H1 (cell line): ENCODE measurements around the gene ACER3. TPM values are rescaled to one million over a fixed set of nuclear protein-coding genes. Genes with fewer than 3 reads are reported as not detected.

Experiments
- CTCF ChIA-PET: fragments of 300-600 bp; sonication (Branson Sonifier 250); formaldehyde crosslinking; loops from one replicate; lab custom pipeline; 2021; ENCODE audit not compliant: partially characterized antibody; lab: Charles Lee
- POLR2A ChIA-PET: fragments of 300-600 bp; sonication (Branson Sonifier 250); formaldehyde crosslinking; loops from one replicate; lab custom pipeline; 2021; ENCODE audit warnings: inconsistent platforms; ENCODE audit not compliant: partially characterized antibody; lab: Charles Lee
- DNase-seq, 2 experiments: peaks; one replicate each; pipeline versions ENCODE4 v3.0.0 to v3.0.0-alpha.2; 2010 to 2022; ENCODE audit warnings: low spot score in 2 of 2, low read depth in 1 of 2, mixed read lengths in 1 of 2
- FAIRE-seq: peaks from 2 replicates; lab custom pipeline; 2011; peaks lifted over from hg19 to GRCh38; lab: Jason Lieb, UNC
- H2AFZ ChIP-seq: 2 replicates; pipeline ENCODE4 v1.8.1; 2012; ENCODE audit warnings: low read length, inconsistent platforms
- H2AK5ac ChIP-seq: 2 replicates; pipeline ENCODE4 v1.6.1; 2013; ENCODE audit warnings: low read depth, low read length
- H2BK120ac ChIP-seq: replicated peaks from 2 replicates; pipeline ENCODE3; 2013; ENCODE audit warnings: low read depth, low read length, inconsistent platforms
- H2BK12ac ChIP-seq: 2 replicates; pipeline ENCODE4 v1.6.1; 2013; ENCODE audit warnings: low read depth, low read length
- H2BK15ac ChIP-seq: 2 replicates; pipeline ENCODE4 v1.6.1; 2013; ENCODE audit warnings: low read length
- H2BK20ac ChIP-seq: 2 replicates; pipeline ENCODE4 v1.6.1; 2013; ENCODE audit warnings: low read length
- H2BK5ac ChIP-seq: 2 replicates; pipeline ENCODE4 v1.6.1; 2013; ENCODE audit warnings: low read depth, low read length
- H3K14ac ChIP-seq: 2 replicates; pipeline ENCODE4 v1.6.1; 2013; ENCODE audit warnings: inconsistent platforms; ENCODE audit not compliant: insufficient read length
- H3K18ac ChIP-seq: 2 replicates; pipeline ENCODE4 v1.6.1; 2013; ENCODE audit warnings: low read length; ENCODE audit errors: extremely low read depth
- H3K23ac ChIP-seq: 2 replicates; pipeline ENCODE4 v1.6.1; 2013; ENCODE audit warnings: inconsistent platforms; ENCODE audit not compliant: insufficient read length
- H3K23me2 ChIP-seq: 2 replicates; pipeline ENCODE4 v1.6.1; 2013; ENCODE audit warnings: low read depth, low read length
- H3K27ac ChIP-seq: 2 replicates; pipeline ENCODE4 v1.6.1; 2011; ENCODE audit warnings: low read depth, low read length, inconsistent platforms
- H3K27me3 ChIP-seq, 4 experiments: replicated peaks in 1 of 4; 1 replicate in 1 of 4; 2 replicates in 3 of 4; pipeline versions ENCODE4 v1.6.1 to v1.8.1; 2011 to 2013; ENCODE audit warnings: low read length in 3 of 4, mild to moderate bottlenecking in 3 of 4, inconsistent platforms in 2 of 4, mixed read lengths in 2 of 4, moderate library complexity in 1 of 4; ENCODE audit not compliant: control insufficient read depth in 3 of 4, insufficient read depth in 3 of 4; ENCODE audit errors: extremely low read depth in 1 of 4
- H3K36me3 ChIP-seq, 4 experiments: 2 replicates each; pipeline versions ENCODE4 v1.6.1 to v1.8.1; 2011 to 2013; ENCODE audit warnings: mild to moderate bottlenecking in 4 of 4, low read length in 3 of 4, moderate library complexity in 2 of 4, control low read depth in 1 of 4, inconsistent platforms in 1 of 4; ENCODE audit not compliant: insufficient read depth in 4 of 4, control insufficient read depth in 2 of 4
- H3K4ac ChIP-seq: replicated peaks from 2 replicates; pipeline ENCODE3; 2013; ENCODE audit warnings: low read length, low read depth, mixed read lengths, inconsistent platforms; ENCODE audit not compliant: insufficient read length
- H3K4me1 ChIP-seq, 4 experiments: replicated peaks in 1 of 4; 1 replicate in 1 of 4; 2 replicates in 3 of 4; pipeline versions ENCODE4 v1.6.1 to v1.8.1; 2011 to 2013; ENCODE audit warnings: low read length in 3 of 4, inconsistent platforms in 2 of 4, mixed read lengths in 1 of 4; ENCODE audit not compliant: insufficient read depth in 4 of 4, control insufficient read depth in 3 of 4
- H3K4me2 ChIP-seq, 2 experiments: 2 replicates each; pipeline versions ENCODE4 v1.6.1 to v1.8.1; 2011 to 2013; ENCODE audit warnings: low read depth in 2 of 2, low read length in 2 of 2, control low read depth in 1 of 2, inconsistent platforms in 1 of 2, mild to moderate bottlenecking in 1 of 2; ENCODE audit not compliant: insufficient read depth in 1 of 2
- H3K4me3 ChIP-seq, 4 experiments: fragments of 200-600, 300-600 bp in 1 of 4; sonication (generic), shearing (Covaris generic), sonication (Bioruptor Twin) in 1 of 4; 2 replicates each; pipeline versions ENCODE4 v1.5.1 to v1.8.1; 2011 to 2016; ENCODE audit warnings: low read length in 4 of 4, low read depth in 3 of 4, control low read depth in 2 of 4, inconsistent platforms in 2 of 4, mild to moderate bottlenecking in 2 of 4, mixed read lengths in 1 of 4, moderate library complexity in 1 of 4; ENCODE audit not compliant: insufficient read depth in 2 of 4; ENCODE audit errors: extremely low read depth in 1 of 4
- H3K56ac ChIP-seq: replicated peaks from 2 replicates; pipeline ENCODE3; 2013; ENCODE audit warnings: low read depth, mild to moderate bottlenecking, mixed read lengths, low read length, inconsistent platforms; ENCODE audit not compliant: insufficient read length
- H3K79me1 ChIP-seq: 2 replicates; pipeline ENCODE4 v1.6.1; 2013; ENCODE audit warnings: low read depth, low read length, control low read depth
- H3K79me2 ChIP-seq, 2 experiments: 2 replicates each; pipeline versions ENCODE4 v1.6.1 to v1.8.1; 2012 to 2013; ENCODE audit warnings: low read length in 2 of 2, mild to moderate bottlenecking in 2 of 2, inconsistent platforms in 1 of 2; ENCODE audit not compliant: insufficient read depth in 2 of 2, control insufficient read depth in 1 of 2
- H3K9ac ChIP-seq, 4 experiments: replicated peaks in 1 of 4; 1 replicate in 1 of 4; 2 replicates in 3 of 4; pipeline versions ENCODE4 v1.6.1 to v1.8.1; 2011 to 2013; ENCODE audit warnings: low read depth in 3 of 4, low read length in 3 of 4, control low read depth in 2 of 4, mild to moderate bottlenecking in 2 of 4, moderate library complexity in 2 of 4, inconsistent platforms in 1 of 4; ENCODE audit errors: extremely low read depth in 1 of 4
- H3K9me3 ChIP-seq, 2 experiments: 2 replicates each; pipeline versions ENCODE4 v1.6.1 to v1.8.1; 2012 to 2013; ENCODE audit warnings: mild to moderate bottlenecking in 2 of 2, moderate library complexity in 2 of 2, control low read depth in 1 of 2, inconsistent platforms in 1 of 2, low read depth in 1 of 2, low read length in 1 of 2, mixed read lengths in 1 of 2; ENCODE audit not compliant: insufficient read depth in 2 of 2
- H4K20me1 ChIP-seq, 2 experiments: replicated peaks in 1 of 2; 2 replicates each; pipeline versions ENCODE3 to v1.8.1; 2011 to 2013; ENCODE audit warnings: inconsistent platforms in 2 of 2, low read length in 2 of 2, mild to moderate bottlenecking in 1 of 2; ENCODE audit not compliant: insufficient read depth in 2 of 2, control insufficient read depth in 1 of 2
- H4K5ac ChIP-seq: 2 replicates; pipeline ENCODE4 v1.6.1; 2013; ENCODE audit warnings: low read length, low read depth, mixed read lengths, inconsistent platforms; ENCODE audit not compliant: insufficient read length
- H4K8ac ChIP-seq: 2 replicates; pipeline ENCODE4 v1.8.0; 2013; ENCODE audit warnings: mild to moderate bottlenecking, moderate library complexity, low read length, inconsistent platforms; ENCODE audit not compliant: insufficient read depth; ENCODE audit errors: extremely low read depth
- H4K91ac ChIP-seq: replicated peaks from 2 replicates; pipeline ENCODE3; 2013; ENCODE audit warnings: low read length, mixed read lengths, inconsistent platforms; ENCODE audit not compliant: insufficient read length
- E2F6 ChIP-seq: IDR thresholded peaks from 2 replicates; pipeline ENCODE4 v1.6.1; 2012; ENCODE audit warnings: inconsistent platforms
- RFX5 ChIP-seq: IDR thresholded peaks from 2 replicates; pipeline ENCODE4 v1.6.1; 2011; ENCODE audit warnings: low read depth, low read length, improper control_type of control experiment, borderline replicate concordance
- WGBS, 2 experiments: shearing (Covaris generic) in 1 of 2; methylation state at CpG; one replicate each; pipeline versions ENCODE4 v1.1.6 to v1.1.7; 2013 to 2015; ENCODE audit warnings: low lambda C conversion rate in 2 of 2, mixed read lengths in 2 of 2, inconsistent platforms in 1 of 2, low coverage in 1 of 2, missing lambda C conversion rate in 1 of 2; ENCODE audit not compliant: insufficient replicate concordance in 2 of 2, insufficient coverage in 1 of 2, insufficient read length in 1 of 2; ENCODE audit errors: extremely low coverage in 1 of 2, missing lambda C conversion rate in 1 of 2; 5-methylcytosine and 5-hydroxymethylcytosine counted together
- polyA plus RNA-seq, 7 experiments: library from polyadenylated mRNA; depleted of rRNA in 3 of 7; stranded (reverse) in 5 of 7; unstranded in 2 of 7; fragments of >200 nt in 5 of 7; fragments of 200-250 nt in 2 of 7; gene quantifications; 1 replicate in 5 of 7; 2 replicates in 1 of 7; 4 replicates in 1 of 7; pipeline versions ENCODE4 v1.2.1 to v1.2.3, GENCODE V29; 2011 to 2013; ENCODE audit warnings: missing spikeins in 2 of 7, mixed read lengths in 2 of 7
- total RNA-seq: library from RNA; stranded (reverse); fragmentation: NEBNext Ultra II Directional; extraction: Animal tissue kit (Norgen Biotek cat#: 25700); gene quantifications from 2 replicates; pipeline ENCODE4 v1.2.1, GENCODE V29; 2021

ACER3 gene
- total and polyA plus RNA-seq, 2 of the 8 experiments (the other 6 are each of a cell fraction or from before 2014, with no cell fraction given), result 5.7 to 16.2 TPM

DNA sequence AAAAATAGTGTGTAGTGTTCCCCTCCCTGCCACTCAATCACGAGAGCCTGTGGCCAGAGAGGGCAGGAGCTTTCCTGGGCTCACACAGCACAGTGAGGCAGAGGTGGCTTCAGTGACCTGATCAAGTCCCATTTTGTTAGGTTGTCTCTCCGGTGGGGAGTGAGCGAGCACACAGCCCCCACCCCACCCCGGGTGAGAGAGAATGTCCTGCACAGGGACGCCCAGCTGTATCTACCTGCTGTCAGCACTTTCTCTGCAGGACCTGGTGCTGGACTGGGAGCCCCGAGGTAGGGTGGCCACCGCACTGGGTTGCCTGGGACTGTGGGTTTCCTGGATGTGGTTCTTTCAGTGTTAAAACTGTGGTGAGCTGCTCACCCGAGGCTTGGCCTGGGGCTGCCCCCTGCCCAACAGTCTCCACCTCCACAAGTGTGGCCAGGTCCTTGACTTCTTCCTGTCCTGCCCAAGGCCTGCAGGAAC, 212.2 kb downstream of the ACER3 start:
- Histone ChIP-seq H3K27ac (no peak overlapping the region), H2AK5ac (no peak overlapping the region), H2BK120ac (no peak overlapping the region), H2BK5ac (0 out of 2 replicates have a peak overlapping the region, but pooled peaks have one; percentile 21), H3K79me1 (no peaks in the 10 kb centered on the region; the same call in none of the 2 replicates), H3K4me3 (no peak overlapping the region), H3K79me2 (no peaks in the 10 kb centered on the region), H3K27me3 (no peaks in the 10 kb centered on the region), H2BK20ac (no peak overlapping the region), H3K23me2 (no peaks in the 10 kb centered on the region), H3K23ac (no peak overlapping the region), H3K14ac (no peak overlapping the region), H3K4me1 (peaks cover 0 to 4% (median under 1%) of the 10 kb centered on the region in 4 experiments; a peak in 3 of 7 replicates), H2AFZ (no peak overlapping the region), H3K4me2 (no peak overlapping the region), H4K91ac (no peak overlapping the region), H2BK12ac (no peak overlapping the region), H3K18ac (no peak overlapping the region), H3K4ac (no peak overlapping the region), H3K9ac (no peak overlapping the region), H3K9me3 (no peaks in the 10 kb centered on the region), H2BK15ac (no peak overlapping the region), H4K8ac (peak overlapping the region; percentile 86), H3K36me3 (no peaks in the 10 kb centered on the region), H4K5ac (no peak overlapping the region), H3K56ac (no peak overlapping the region), H4K20me1 (peaks cover 0 to 2% of the 10 kb centered on the region in 2 experiments)
- DNase-seq (no peak), FAIRE-seq (no peak)
- WGBS, 2 experiments, result 96% methylated on average over 8 of the region's 8 CpGs; no CpG with 5 or more reads in 1 of the 2 experiments
- POLR2A ChIA-PET, result interaction anchor here (0.7 to 1.6 kb wide), 2 partner anchors 10 to 11 kb away, joined by 3 to 7 read pairs; no protein-coding TSS in a partner anchor
- CTCF ChIA-PET, result interaction anchor here (0.6 to 4.5 kb wide), 7 partner anchors 9 to 179 kb away, joined by 3 to 63 read pairs (median 4); partner anchors contain the start of gene MYO7A
- TF ChIP-seq E2F6, result no peak
- TF ChIP-seq RFX5, result no peak
- TF ChIP-seq, all 59 proteins: peak for 0
